Activated CD4-positive, alpha-beta T cell treated with anti-CD3 and anti-CD28 coated beads for 36 hours (primary cell): ENCODE data around the gene TMIGD2. TPM values are rescaled to one million over a fixed set of nuclear protein-coding genes. Genes with fewer than 3 reads are reported as not detected.
"Not testable (repeated sequence)": the region's sequence is repeated elsewhere in the genome, so short reads cannot be mapped to it uniquely, and the experiment has no call there.

Experiments
- ATAC-seq: fragments of 200-7000 bp; cut with Tn5 transposase; one replicate; pipeline ENCODE4 v1.10.0; 2021; ENCODE audit warnings: mild to moderate bottlenecking, moderate library complexity
- CTCF ChIA-PET: fragments of 350-600 bp; sonication (Branson Sonifier 250); formaldehyde crosslinking; loops from one replicate; lab custom pipeline; 2021; ENCODE audit warnings: antibody characterized with exemption; lab: Charles Lee
- POLR2A ChIA-PET: fragments of 350-600 bp; sonication (Branson Sonifier 250); formaldehyde crosslinking; loops from one replicate; lab custom pipeline; 2021; ENCODE audit warnings: antibody characterized with exemption, inconsistent platforms; lab: Charles Lee
- DNase-seq: peaks from one replicate; pipeline ENCODE4 v3.0.0-alpha.2; 2020
- H3K27ac Mint-ChIP-seq: one replicate; pipeline ENCODE4 v1.8.0; 2021; ENCODE audit warnings: mixed read lengths
- H3K27me3 Mint-ChIP-seq: one replicate; pipeline ENCODE4 v1.8.0; 2021; ENCODE audit warnings: mixed read lengths
- H3K36me3 Mint-ChIP-seq: one replicate; pipeline ENCODE4 v1.8.0; 2021; ENCODE audit warnings: low read depth, mixed read lengths
- H3K4me1 Mint-ChIP-seq: one replicate; pipeline ENCODE4 v1.8.0; 2021; ENCODE audit warnings: mixed read lengths
- H3K4me3 Mint-ChIP-seq: one replicate; pipeline ENCODE4 v1.8.0; 2021; ENCODE audit warnings: mild to moderate bottlenecking, moderate library complexity, mixed read lengths
- H3K9me3 Mint-ChIP-seq: one replicate; pipeline ENCODE4 v1.8.0; 2021; ENCODE audit warnings: low read depth, mixed read lengths
- intact Hi-C, 2 experiments: fragments of 100-400 bp; cut with DNase I in 1 of 2; cut with micrococcal nuclease in 1 of 2; formaldehyde crosslinking; loops; one replicate each; pipeline versions ENCODE4 v1.14.2 to v1.15.1; 2022 to 2024; cut with DNase I, micrococcal nuclease
- total RNA-seq, 2 experiments: library from RNA; stranded (reverse); gene quantifications; one replicate each; pipeline ENCODE4 v1.2.3, GENCODE V29; 2021

Gene TMIGD2
- total RNA-seq, 2 experiments from 2014 or later, result 15.8 to 16.1 TPM

DNA sequence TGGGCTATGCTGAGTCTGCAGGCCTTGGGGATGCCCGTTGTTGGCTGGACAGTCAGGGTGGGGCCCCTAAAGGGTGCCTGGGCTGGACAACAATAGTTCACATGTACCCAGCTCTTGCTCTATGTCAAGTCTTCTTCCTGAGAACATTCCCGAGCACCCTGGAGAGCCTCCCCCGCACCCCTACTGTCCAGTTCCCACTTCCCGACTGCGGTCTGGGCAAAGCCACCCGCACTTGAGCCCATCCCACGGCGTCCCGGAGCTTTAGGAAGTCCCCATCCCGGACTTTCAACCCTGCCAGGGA lies 40.1 kb upstream of the TMIGD2 start:
- DNase-seq (no peak), ATAC-seq (no peak)
- peak overlapping the region; percentile 83 for H3K27ac Mint-ChIP-seq
- H3K27me3 Mint-ChIP-seq, result no peaks in the 10 kb centered on the region
- intact Hi-C loops, result loop anchor here (1.0 to 10.0 kb wide), 6 partner anchors 95 to 1343 kb away; partner anchors contain the start of genes HDGFL2 (in 1 of the 2), HMG20B (in 1 of the 2), HSD11B1L (in 1 of the 2) and KDM4B (in 1 of the 2)
- H3K9me3 Mint-ChIP-seq, result no peaks in the 10 kb centered on the region
- H3K36me3 Mint-ChIP-seq, result peaks cover 10% of the 10 kb centered on the region
- peak overlapping the region; percentile 89 for H3K4me3 Mint-ChIP-seq
- peaks cover 18% of the 10 kb centered on the region for H3K4me1 Mint-ChIP-seq
- POLR2A ChIA-PET, result interaction anchor here (0.6 to 2.9 kb wide), 9 partner anchors 10 to 142 kb away, joined by 3 to 12 read pairs (median 8); partner anchors contain the start of genes CHAF1A, TMIGD2 and YJU2
- CTCF ChIA-PET, result interaction anchor here (0.5 to 3.1 kb wide), 8 partner anchors 10 to 95 kb away, joined by 3 to 37 read pairs (median 6); partner anchors contain the start of genes CHAF1A and YJU2

DNA sequence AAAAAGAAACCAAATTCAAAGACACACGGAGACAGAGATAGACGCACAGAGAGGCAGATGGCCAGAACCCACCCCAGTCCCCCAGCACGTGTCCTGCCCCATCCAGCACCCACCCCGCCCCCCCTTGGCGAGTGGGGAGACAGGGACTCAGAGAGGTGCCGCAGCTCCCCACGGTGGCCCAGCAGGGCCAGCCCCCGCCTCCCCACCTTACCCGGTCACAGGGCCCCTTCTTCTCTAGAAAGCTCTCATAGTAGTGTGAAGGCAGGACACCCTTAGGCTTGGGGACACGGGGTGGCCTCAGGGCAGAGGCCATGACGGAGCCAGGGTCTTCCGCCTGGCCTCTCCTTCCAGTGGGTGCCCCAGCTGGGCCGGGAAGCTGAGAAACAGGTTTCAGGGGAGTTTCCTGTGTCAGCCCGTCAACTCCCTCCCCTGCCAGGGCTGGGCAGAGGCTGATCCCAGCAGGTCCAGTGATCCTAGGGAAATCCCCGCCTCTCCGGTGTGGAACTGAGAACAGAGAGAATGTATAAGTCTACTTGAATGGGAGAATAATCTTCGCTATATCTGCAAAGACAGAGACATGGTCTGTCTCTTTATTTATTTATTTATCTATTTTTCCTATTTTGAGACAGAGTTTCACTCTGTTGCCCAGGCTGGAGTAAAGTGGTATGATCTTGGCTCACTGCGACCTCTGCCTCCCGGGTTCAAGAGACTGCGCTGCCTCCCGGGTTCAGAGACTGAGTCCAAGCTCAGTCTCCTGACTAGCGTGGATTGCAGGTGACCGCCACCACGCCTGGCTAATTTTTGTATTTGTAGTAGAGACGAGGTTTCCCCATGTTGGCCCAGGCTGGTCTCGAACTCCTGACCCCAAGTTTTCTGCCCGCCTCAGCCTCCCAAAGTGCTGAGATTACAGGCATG lies 36.5 kb upstream of the TMIGD2 start, which contains the start of gene STAP2:
Gene STAP2, minus strand, starts transcription at position 387 of the 915 bp plus-strand sequence. Its CDS starts 74 bp downstream, at position 313.
- intact Hi-C loops, result loop anchor here in 1 of 2 experiments (1.0 kb wide), 1 partner anchor 10 kb away; no protein-coding TSS in a partner anchor
- CTCF ChIA-PET, result interaction anchor here (1.4 to 1.5 kb wide), 2 partner anchors 11 to 64 kb away, joined by 3 to 4 read pairs; partner anchors contain the start of gene CHAF1A

DNA sequence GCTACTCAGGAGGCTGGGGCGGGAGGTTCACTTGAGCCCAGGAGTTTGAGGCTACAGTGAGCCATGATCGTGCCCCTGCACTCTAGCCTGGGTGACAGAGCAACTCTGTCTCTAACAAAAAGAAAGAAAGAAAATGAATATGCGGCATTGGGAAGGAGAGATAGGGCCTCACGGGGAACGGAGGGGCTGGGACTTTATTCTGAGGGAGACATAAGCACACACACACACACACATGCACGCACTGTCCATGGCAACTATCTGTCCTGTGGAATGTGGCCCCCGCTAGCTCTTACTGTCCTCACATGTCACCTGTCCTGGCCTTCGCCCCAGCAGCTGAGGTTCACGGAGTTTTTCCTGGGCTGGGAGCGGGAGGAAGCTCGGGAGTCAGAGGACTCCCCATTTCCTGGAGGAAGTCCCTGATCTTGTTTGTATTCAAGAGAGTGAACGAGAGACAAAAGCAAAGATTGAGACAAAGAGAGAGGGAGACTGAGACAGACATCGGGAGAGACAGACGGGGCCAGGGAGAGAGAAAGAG lies 35.8 kb upstream of the TMIGD2 start:
- no peak for ATAC-seq
- POLR2A ChIA-PET, result interaction anchor here (0.6 to 1.0 kb wide), 3 partner anchors 7 to 133 kb away, joined by 3 to 6 read pairs (median 3); no protein-coding TSS in a partner anchor
- CTCF ChIA-PET, result interaction anchor here (1.0 to 1.6 kb wide), 4 partner anchors 10 to 71 kb away, joined by 3 to 5 read pairs (median 4); partner anchors contain the start of gene CHAF1A
- no peak for DNase-seq
- peaks cover 19% of the 10 kb centered on the region for H3K36me3 Mint-ChIP-seq
- peak overlapping the region; percentile 94 for H3K27ac Mint-ChIP-seq
- no peaks in the 10 kb centered on the region for H3K27me3 Mint-ChIP-seq
- peaks cover 9% of the 10 kb centered on the region for H3K9me3 Mint-ChIP-seq
- H3K4me3 Mint-ChIP-seq, result peak overlapping the region; percentile 81
- H3K4me1 Mint-ChIP-seq, result peaks cover 16% of the 10 kb centered on the region
- intact Hi-C loops, result loop anchor here in 1 of 2 experiments (1.0 kb wide), 1 partner anchor 10 kb away; no protein-coding TSS in a partner anchor

More for the DNA sequence above, 36.5 kb upstream of the TMIGD2 start, which contains the start of gene STAP2:
- Mint-ChIP-seq H3K4me3 (peak within 1 kb of the TSS; percentile 81), H3K27me3 (no peaks in the 10 kb centered on the region), H3K36me3 (peaks cover 19% of the 10 kb centered on the region), H3K4me1 (peaks cover 16% of the 10 kb centered on the region), H3K9me3 (peaks cover 9% of the 10 kb centered on the region), H3K27ac (peak within 1 kb of the TSS; percentile 94)
- POLR2A ChIA-PET, result interaction anchor here (0.6 to 1.0 kb wide), 3 partner anchors 8 to 132 kb away, joined by 3 to 6 read pairs (median 3); no protein-coding TSS in a partner anchor
- ATAC-seq, result no peak
- peak; percentile 64 for DNase-seq

DNA sequence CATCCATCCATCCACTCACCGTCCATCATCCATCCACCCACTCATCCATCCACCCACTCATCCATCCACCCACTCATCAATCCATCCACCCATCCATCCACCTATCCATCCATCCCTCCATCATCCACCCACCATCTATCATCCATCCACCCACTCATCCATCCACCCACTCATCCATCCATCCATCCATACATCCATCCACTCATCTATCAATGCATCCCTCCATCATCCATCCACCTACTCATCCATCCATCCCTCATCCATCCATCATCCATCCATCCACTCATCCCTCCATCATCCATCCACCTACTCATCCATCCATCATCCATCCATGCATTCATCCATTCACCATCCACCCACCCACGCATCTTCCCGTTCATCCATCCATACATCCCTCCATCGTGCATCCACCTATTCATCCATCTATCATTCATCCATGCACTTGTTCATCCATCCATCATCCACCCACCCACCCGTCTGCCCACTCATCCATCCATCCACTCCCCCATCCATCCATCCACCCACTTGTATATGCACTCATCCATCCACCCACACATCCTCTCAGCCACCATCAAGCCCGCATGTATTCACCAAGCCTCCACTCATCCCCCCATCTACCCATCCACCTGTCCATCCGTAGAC lies 32.9 kb upstream of the TMIGD2 start:
- CTCF ChIA-PET, result no interaction called here

DNA sequence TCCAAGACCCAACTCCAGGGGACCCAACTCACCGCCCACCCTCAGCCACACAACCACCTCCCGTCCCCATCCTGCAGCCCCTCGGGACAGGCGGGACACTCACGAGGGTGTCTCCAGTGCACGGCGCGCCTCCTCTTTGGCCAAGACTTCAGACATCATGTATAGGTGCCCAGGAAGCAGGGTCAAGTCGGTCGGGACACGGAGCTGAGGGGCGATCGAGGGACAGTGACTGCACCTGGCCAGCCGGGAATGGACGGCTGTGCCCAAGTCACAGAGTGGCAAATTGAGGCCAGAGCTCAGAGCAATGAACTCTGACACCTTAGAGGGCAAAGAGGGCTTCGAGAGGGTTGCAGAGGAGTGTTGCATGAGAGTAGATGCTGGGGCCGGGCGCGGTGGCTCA lies 27.7 kb upstream of the TMIGD2 start:
- DNase-seq, result no peak
- ChIA-PET POLR2A (no interaction called here), CTCF (interaction anchor here (0.6 to 1.1 kb wide), 3 partner anchors 10 to 209 kb away, joined by 3 to 5 read pairs (median 3); no protein-coding TSS in a partner anchor)
- no peaks in the 10 kb centered on the region for H3K27me3 Mint-ChIP-seq
- H3K36me3 Mint-ChIP-seq, result peaks cover 18% of the 10 kb centered on the region
- peaks cover 5% of the 10 kb centered on the region for H3K9me3 Mint-ChIP-seq
- H3K4me1 Mint-ChIP-seq, result peaks cover 27% of the 10 kb centered on the region
- intact Hi-C loops, result loop anchor here in 1 of 2 experiments (5.0 kb wide), 7 partner anchors 148 to 1572 kb away; partner anchors contain the start of genes ANKRD24, APBA3, CACTIN and EEF2
- H3K4me3 Mint-ChIP-seq, result peak overlapping the region; percentile 93
- peak overlapping the region; percentile 58 for H3K27ac Mint-ChIP-seq
- ATAC-seq, result no peak

More for the DNA sequence above, 32.9 kb upstream of the TMIGD2 start:
- Mint-ChIP-seq H3K27me3 (no peaks in the 10 kb centered on the region), H3K36me3 (peaks cover 21% of the 10 kb centered on the region), H3K27ac (no peak overlapping the region), H3K4me3 (no peak overlapping the region), H3K9me3 (peaks cover 9% of the 10 kb centered on the region), H3K4me1 (peaks cover 16% of the 10 kb centered on the region)
- intact Hi-C loops, result no loop called here
- DNase-seq (no peak), ATAC-seq (no peak)
- POLR2A ChIA-PET, result no interaction called here

DNA sequence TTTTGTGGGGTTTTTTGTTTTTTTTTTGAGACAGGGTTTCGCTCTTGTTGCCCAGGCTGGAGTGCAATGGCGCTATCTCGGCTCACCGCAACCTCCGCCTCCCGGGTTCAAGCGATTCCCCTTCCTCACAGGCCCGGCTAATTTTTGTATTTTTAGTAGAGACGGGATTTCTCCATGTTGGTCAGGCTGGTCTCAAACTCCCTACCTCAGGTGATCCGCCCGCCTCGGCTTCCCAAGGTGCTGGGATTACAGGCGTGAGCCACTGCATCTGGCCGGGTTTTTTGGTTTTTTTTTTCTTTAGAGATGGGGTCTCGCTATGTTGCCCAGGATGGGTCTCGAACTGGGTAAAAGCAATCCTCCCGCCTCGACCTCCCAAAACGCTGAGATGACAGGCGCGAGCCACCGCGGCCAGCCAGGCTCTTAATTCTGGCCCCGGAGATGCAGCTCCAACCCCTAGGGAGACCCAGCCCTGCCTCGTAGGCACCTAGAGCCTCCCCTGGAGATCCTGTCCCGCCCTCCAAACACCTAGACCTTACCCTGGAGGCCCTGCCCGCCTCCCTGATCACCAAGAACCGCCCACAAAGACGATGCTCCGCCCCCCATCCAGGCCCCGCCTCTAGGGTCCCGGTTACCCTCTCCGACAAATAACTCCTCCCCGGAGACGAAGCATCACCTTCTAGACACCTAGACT lies 26.9 kb upstream of the TMIGD2 start:
- H3K4me3 Mint-ChIP-seq, result peak overlapping the region; percentile 93
- intact Hi-C loops, result loop anchor here (1.0 to 5.0 kb wide), 22 partner anchors 9 to 1573 kb away; partner anchors contain the start of genes MPND (in 2 of the 2), ANKRD24 (in 1 of the 2), APBA3 (in 1 of the 2) and CACTIN (in 1 of the 2)
- H3K27me3 Mint-ChIP-seq, ATAC-seq, H3K9me3 Mint-ChIP-seq, POLR2A ChIA-PET, CTCF ChIA-PET: not testable (repeated sequence)
- DNase-seq, result peak; percentile 75
- peaks cover 11% of the 10 kb centered on the region for H3K36me3 Mint-ChIP-seq
- peaks cover 27% of the 10 kb centered on the region for H3K4me1 Mint-ChIP-seq
- peak overlapping the region; percentile 94 for H3K27ac Mint-ChIP-seq

DNA sequence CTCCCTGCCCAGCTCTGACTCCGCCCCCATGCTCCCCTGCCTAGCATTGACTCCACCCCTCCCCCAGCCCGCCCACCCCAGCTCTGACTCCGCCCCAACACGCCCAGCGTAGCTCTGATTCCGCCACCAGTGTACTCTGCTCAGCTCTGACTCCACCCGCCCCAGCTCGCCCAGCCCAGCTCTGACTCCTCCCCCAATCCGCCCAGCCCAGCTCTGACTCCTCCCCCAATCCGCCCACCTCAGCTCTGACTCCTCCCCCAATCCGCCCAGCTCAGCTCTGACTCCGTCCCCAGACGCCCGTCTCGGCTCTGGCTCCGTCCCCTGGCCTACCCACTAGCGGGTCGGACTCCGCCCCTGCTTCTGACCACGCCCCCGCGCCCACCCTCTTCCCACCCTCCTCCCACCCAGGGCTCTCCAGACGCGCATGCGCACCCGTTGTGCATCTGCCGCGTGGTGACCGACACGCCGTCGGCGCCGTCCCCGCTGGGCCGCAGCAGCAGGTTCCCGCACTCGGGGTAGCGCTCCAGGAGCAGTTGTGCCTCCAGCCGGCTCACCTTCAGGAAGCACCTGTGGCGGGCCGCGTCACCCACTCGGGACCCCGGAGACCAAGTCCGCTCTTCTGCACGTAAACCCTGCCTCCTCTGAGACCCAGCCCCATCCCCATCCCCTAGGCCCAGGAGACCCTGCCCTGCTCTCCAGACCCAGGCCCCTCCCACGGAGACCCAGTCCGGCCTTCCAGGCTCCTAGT lies 26.2 kb upstream of the TMIGD2 start:
- CTCF ChIA-PET, result interaction anchor here (0.6 to 1.1 kb wide), 7 partner anchors 10 to 76 kb away, joined by 3 to 5 read pairs (median 3); partner anchors contain the start of gene STAP2
- peak overlapping the region; percentile 94 for H3K27ac Mint-ChIP-seq
- intact Hi-C loops, result loop anchor here (1.0 to 5.0 kb wide), 22 partner anchors 10 to 1574 kb away; partner anchors contain the start of genes MPND (in 2 of the 2), ANKRD24 (in 1 of the 2), APBA3 (in 1 of the 2) and CACTIN (in 1 of the 2)

DNA sequence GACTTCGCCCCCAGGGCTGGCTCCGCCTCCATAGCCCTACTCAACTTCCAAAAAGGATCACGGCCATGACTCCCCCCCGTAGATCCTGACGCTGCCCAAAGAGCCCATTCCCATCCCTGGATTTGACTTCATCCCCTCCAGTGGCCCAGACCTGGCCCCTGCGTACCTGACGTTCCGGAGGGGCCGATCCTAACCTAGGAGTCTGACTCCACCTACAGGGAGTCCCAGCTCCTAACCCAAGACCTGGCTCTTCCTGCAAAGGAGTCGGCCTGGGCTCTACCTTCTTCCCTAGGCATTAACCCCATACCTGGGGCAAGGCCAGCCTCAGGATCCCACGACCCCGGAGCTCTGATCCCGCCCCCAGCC lies 25.7 kb upstream of the TMIGD2 start:
- POLR2A ChIA-PET, result interaction anchor here (0.5 to 1.1 kb wide), 2 partner anchors 15 to 130 kb away, joined by 3 to 12 read pairs; partner anchors contain the start of gene MPND
- CTCF ChIA-PET, result interaction anchor here (0.6 to 1.1 kb wide), 7 partner anchors 10 to 76 kb away, joined by 3 to 5 read pairs (median 3); partner anchors contain the start of gene STAP2
- peak; percentile 23 for ATAC-seq
- no peak for DNase-seq
- Mint-ChIP-seq H3K9me3 (no peaks in the 10 kb centered on the region), H3K27me3 (no peaks in the 10 kb centered on the region), H3K27ac (peak overlapping the region; percentile 51), H3K4me3 (peak overlapping the region; percentile 93), H3K4me1 (peaks cover 27% of the 10 kb centered on the region), H3K36me3 (peaks cover 8% of the 10 kb centered on the region)
- intact Hi-C loops, result loop anchor here (1.0 to 5.0 kb wide), 24 partner anchors 10 to 1574 kb away; partner anchors contain the start of genes MPND (in 2 of the 2), ANKRD24 (in 1 of the 2), APBA3 (in 1 of the 2) and CACTIN (in 1 of the 2)

More for the DNA sequence above, 26.2 kb upstream of the TMIGD2 start:
- peak; percentile 100 for DNase-seq
- Mint-ChIP-seq H3K9me3 (no peaks in the 10 kb centered on the region), H3K4me1 (peaks cover 27% of the 10 kb centered on the region), H3K27me3 (no peaks in the 10 kb centered on the region), H3K36me3 (peaks cover 8% of the 10 kb centered on the region), H3K4me3 (peak overlapping the region; percentile 93)
- ATAC-seq, result peak; percentile 85
- POLR2A ChIA-PET, result interaction anchor here (0.5 to 1.1 kb wide), 2 partner anchors 14 to 130 kb away, joined by 3 to 12 read pairs; partner anchors contain the start of gene MPND
